ENCODE measurements around the gene CARMIL1. TPM values are rescaled to one million over a fixed set of nuclear protein-coding genes. Genes with fewer than 3 reads are reported as not detected.

CARMIL1 gene
- total RNA-seq, 4 donors from 2014 or later: 14.9 to 23.5 (median 20.3) TPM

DNA sequence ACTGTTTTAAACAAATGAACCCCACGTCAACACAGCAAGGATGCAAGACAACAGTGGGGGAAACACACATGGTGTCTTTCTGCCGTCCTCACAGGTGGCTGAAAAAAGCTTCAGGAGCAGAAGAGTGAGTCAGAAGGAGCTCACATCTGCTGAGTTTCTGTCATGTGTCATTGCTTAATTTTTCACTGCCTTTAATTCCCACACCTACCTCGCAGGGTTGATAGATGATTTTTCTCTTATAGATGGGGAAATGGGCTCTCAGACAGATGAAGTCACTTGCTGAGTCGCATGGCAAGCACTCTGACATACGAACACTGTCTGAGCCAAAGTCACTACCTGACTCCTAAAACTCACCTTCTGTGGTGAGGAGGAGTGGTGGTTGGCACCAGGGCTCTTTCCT is 28.3 kb upstream of the CARMIL1 start:
- intact Hi-C loops (cut with DNase I; ENCODE audit: low total_unique reads): no loop called here
- WGBS, 2 donors: 52 to 59% methylated on average over 5 of the region's 5 CpGs
- no peak overlapping the region for H3K4me3 ChIP-seq (ENCODE audit: low read depth, poor library complexity, severe bottlenecking)
- no peak for TF ChIP-seq POLR2A (IDR thresholded peaks at IDR 0.05)
- TF ChIP-seq CTCF (IDR thresholded peaks at IDR 0.05): no peak
- DNase-seq (ENCODE audit: low spot score in 2 of 2): no peak

DNA sequence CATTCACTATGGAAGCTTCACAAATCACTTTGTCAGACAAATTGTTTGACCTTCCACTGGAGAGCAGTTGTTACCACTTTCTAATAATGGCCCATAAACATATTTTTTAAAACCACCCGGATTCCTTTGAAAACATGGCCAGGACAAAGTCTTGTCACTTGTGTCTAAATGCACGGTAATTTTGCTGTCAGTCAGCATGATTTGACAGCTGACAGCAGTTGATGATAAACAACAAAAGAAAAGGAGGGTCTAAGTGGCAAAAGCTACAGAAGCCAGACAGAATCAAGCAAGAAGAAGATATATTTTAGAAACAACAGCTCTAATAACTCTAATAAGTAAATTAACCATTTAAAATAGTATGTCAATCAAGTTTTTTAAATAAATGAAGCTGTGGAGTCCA is 27.7 kb upstream of the CARMIL1 start:
- no peak for TF ChIP-seq CTCF (IDR thresholded peaks at IDR 0.05)
- no peak for TF ChIP-seq POLR2A (IDR thresholded peaks at IDR 0.05)
- intact Hi-C loops (cut with DNase I; ENCODE audit: low total_unique reads): no loop called here
- no peak for DNase-seq (ENCODE audit: low spot score in 2 of 2)
- no peak overlapping the region for H3K4me3 ChIP-seq (ENCODE audit: low read depth, poor library complexity, severe bottlenecking)
- 57 to 64% methylated on average over 2 of the region's 2 CpGs for WGBS, 2 donors

- no peak overlapping the region for H3K4me3 ChIP-seq (ENCODE audit: low read depth, poor library complexity, severe bottlenecking)
- TF ChIP-seq POLR2A (IDR thresholded peaks at IDR 0.05) (no peak), CTCF (IDR thresholded peaks at IDR 0.05) (no peak)
- 33 to 47% methylated on average over 4 of the region's 4 CpGs for WGBS, 2 donors
- intact Hi-C loops (cut with DNase I; ENCODE audit: low total_unique reads): no loop called here
- DNase-seq (ENCODE audit: low spot score in 2 of 2): no peak
These were observed 25.8 kb upstream of the CARMIL1 start for GRCh38 chr6:25253351-25253750.

GRCh38 chr6:25254671-25255070 is 24.5 kb upstream of the CARMIL1 start:
- H3K4me3 ChIP-seq (ENCODE audit: low read depth, poor library complexity, severe bottlenecking): no peak overlapping the region
- TF ChIP-seq CTCF (IDR thresholded peaks at IDR 0.05) (no peak), POLR2A (IDR thresholded peaks at IDR 0.05) (no peak)
- 41 to 57% methylated on average over 7 of the region's 7 CpGs for WGBS, 2 donors
- no peak for DNase-seq (ENCODE audit: low spot score in 2 of 2)
- intact Hi-C loops (cut with DNase I; ENCODE audit: low total_unique reads): no loop called here

- 29 to 35% methylated on average over 7 of the region's 7 CpGs for WGBS, 2 donors
- H3K4me3 ChIP-seq (ENCODE audit: low read depth, poor library complexity, severe bottlenecking): no peak overlapping the region
- intact Hi-C loops (cut with DNase I; ENCODE audit: low total_unique reads): no loop called here
- TF ChIP-seq POLR2A (IDR thresholded peaks at IDR 0.05): no peak
- no peak for TF ChIP-seq CTCF (IDR thresholded peaks at IDR 0.05)
- no peak for DNase-seq (ENCODE audit: low spot score in 2 of 2)
These were observed 21.4 kb upstream of the CARMIL1 start for GRCh38 chr6:25257686-25258348.

DNA sequence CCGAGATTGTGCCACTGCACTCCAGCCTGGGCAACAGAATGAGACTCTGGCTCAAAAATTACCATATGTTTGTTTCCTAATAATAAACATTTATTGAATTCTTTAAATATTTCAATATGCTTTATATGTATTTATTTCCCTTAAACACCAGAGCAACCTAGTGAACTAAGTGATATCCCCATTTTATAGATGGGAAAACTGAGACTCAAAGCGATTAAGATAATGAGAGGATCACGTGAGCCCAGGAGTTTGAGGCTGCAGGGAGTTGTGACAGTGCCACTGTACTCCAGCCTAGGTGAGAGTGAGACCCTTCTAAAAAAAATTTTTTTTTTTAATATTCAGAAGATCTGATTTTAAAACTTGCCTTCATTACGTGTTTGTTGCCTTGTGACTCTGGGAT is 19.4 kb upstream of the CARMIL1 start:
- H3K4me3 ChIP-seq (ENCODE audit: low read depth, poor library complexity, severe bottlenecking): no peak overlapping the region
- WGBS, 2 donors: 88 to 95% methylated on average over 4 of the region's 4 CpGs
- TF ChIP-seq CTCF (IDR thresholded peaks at IDR 0.05): no peak
- TF ChIP-seq POLR2A (IDR thresholded peaks at IDR 0.05): no peak
- intact Hi-C loops (cut with DNase I; ENCODE audit: low total_unique reads): no loop called here
- DNase-seq (ENCODE audit: low spot score in 2 of 2): no peak
